Measurements from ENCODE around the gene ZFPM1. TPM values are rescaled to one million over a fixed set of nuclear protein-coding genes. Genes with fewer than 3 reads are reported as not detected.

The ZFPM1 gene
- total RNA-seq, 3 donors from 2014 or later = 0.32 to 2.9 (median 2.3) TPM

DNA sequence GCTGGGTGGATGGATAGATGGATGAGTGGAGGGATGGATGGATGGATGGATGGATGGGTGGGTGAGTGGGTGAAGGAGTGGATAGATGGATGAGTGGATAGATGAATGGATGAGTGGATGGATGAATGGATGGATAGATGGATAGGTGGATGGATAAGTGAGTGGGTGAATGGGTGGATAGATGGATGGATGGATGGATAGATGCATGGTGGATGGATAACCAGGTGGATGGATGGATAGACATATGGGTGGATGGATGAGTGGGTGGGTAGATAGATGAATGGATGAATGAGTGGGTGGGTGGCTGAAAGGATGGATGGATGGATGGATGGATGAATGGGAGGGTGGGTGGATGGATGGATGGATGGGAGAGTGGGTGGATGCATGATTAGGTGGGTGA lies 66.2 kb downstream of the ZFPM1 start:
- Histone ChIP-seq H3K36me3 (no peaks in the 10 kb centered on the region), H3K27ac (no peak overlapping the region), H3K4me1 (peaks cover 0 to 10% of the 10 kb centered on the region in 2 donors), H3K27me3 (no peaks in the 10 kb centered on the region), H3K4me3 (no peak overlapping the region), H3K9me3 (no peaks in the 10 kb centered on the region)
- no peak for DNase-seq (ENCODE audit: low spot score in 2 of 2)
- TF ChIP-seq POLR2AphosphoS5 (IDR thresholded peaks at IDR 0.05) = no peak
- TF ChIP-seq, protein P1, sequence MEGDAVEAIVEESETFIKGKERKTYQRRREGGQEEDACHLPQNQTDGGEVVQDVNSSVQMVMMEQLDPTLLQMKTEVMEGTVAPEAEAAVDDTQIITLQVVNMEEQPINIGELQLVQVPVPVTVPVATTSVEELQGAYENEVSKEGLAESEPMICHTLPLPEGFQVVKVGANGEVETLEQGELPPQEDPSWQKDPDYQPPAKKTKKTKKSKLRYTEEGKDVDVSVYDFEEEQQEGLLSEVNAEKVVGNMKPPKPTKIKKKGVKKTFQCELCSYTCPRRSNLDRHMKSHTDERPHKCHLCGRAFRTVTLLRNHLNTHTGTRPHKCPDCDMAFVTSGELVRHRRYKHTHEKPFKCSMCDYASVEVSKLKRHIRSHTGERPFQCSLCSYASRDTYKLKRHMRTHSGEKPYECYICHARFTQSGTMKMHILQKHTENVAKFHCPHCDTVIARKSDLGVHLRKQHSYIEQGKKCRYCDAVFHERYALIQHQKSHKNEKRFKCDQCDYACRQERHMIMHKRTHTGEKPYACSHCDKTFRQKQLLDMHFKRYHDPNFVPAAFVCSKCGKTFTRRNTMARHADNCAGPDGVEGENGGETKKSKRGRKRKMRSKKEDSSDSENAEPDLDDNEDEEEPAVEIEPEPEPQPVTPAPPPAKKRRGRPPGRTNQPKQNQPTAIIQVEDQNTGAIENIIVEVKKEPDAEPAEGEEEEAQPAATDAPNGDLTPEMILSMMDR (IDR thresholded peaks at IDR 0.05) = no peak
- no peak for TF ChIP-seq POLR2A (IDR thresholded peaks at IDR 0.05)
- intact Hi-C loops (cut with DNase I; ENCODE audit: low total_unique reads) = no loop called here

DNA sequence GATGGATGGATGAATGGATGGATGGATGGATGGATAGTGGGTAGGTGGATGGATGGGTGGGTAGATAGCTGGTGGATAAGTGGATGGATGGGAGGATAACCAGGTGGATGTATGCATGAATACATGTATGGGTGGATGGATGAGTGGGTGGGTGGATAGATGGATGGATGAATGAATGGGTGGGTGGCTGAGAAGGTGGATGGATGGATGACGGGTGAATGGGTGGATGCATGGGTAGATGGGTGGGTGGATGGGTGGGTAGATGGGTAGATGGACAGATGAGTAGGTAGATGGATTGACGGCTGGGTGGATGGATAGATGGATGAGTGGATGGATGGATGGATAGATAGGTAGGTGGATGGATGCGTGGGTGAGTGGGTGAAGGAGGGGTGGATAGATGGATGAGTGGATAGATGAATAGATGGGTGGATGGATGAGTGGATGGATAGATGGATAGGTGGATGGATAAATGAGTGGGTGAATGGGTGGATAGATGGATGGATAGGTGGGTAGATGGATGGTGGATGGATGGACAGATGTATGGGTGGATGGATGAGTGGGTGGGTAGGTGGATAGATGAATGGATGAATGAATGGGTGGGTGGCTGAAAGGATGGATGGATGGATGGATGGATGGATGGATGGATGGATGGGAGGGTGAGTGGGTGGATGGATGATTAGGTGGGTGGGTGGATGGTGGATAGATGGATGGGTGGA lies 67.0 kb downstream of the ZFPM1 start:
- H3K4me1 ChIP-seq = peaks cover 7 to 10% of the 10 kb centered on the region in 2 donors

DNA sequence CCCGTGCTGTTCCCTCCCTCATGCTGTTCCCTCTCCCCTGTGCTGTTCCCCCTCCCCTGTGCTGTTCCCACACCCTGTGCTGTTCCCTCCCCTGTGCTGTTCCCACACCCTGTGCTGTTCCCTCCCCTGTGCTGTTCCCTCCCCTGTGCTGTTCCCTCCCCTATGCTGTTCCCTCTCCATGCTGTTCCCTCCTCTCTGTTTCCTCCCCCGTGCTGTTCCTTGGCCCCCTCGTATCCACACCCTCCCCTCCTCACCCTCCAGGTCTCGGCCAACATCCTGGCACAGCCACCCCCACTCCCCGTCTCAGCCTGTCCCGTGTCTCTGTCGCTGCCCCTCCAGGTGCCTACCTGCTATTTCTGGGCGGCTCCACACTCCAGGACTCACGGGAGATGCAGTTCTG lies 68.6 kb downstream of the ZFPM1 start:
- Histone ChIP-seq H3K27ac (no peak overlapping the region), H3K4me3 (no peak overlapping the region), H3K36me3 (no peaks in the 10 kb centered on the region), H3K4me1 (peaks cover 7 to 10% of the 10 kb centered on the region in 2 donors), H3K27me3 (no peaks in the 10 kb centered on the region), H3K9me3 (no peaks in the 10 kb centered on the region)
- TF ChIP-seq POLR2AphosphoS5 (IDR thresholded peaks at IDR 0.05) = no peak
- TF ChIP-seq, protein P1 (IDR thresholded peaks at IDR 0.05) = no peak
- no peak for TF ChIP-seq POLR2A (IDR thresholded peaks at IDR 0.05)
- intact Hi-C loops (cut with DNase I; ENCODE audit: low total_unique reads) = no loop called here
- no peak for DNase-seq (ENCODE audit: low spot score in 2 of 2)

More for the DNA sequence above, 67.0 kb downstream of the ZFPM1 start:
- Histone ChIP-seq H3K27ac (no peak overlapping the region), H3K9me3 (no peaks in the 10 kb centered on the region), H3K27me3 (no peaks in the 10 kb centered on the region), H3K4me3 (no peak overlapping the region), H3K36me3 (no peaks in the 10 kb centered on the region)
- no peak for TF ChIP-seq POLR2AphosphoS5 (IDR thresholded peaks at IDR 0.05)
- TF ChIP-seq, protein P1 (IDR thresholded peaks at IDR 0.05) = no peak
- TF ChIP-seq POLR2A (IDR thresholded peaks at IDR 0.05) = no peak
- intact Hi-C loops (cut with DNase I; ENCODE audit: low total_unique reads) = no loop called here
- DNase-seq (ENCODE audit: low spot score in 2 of 2) = no peak

DNA sequence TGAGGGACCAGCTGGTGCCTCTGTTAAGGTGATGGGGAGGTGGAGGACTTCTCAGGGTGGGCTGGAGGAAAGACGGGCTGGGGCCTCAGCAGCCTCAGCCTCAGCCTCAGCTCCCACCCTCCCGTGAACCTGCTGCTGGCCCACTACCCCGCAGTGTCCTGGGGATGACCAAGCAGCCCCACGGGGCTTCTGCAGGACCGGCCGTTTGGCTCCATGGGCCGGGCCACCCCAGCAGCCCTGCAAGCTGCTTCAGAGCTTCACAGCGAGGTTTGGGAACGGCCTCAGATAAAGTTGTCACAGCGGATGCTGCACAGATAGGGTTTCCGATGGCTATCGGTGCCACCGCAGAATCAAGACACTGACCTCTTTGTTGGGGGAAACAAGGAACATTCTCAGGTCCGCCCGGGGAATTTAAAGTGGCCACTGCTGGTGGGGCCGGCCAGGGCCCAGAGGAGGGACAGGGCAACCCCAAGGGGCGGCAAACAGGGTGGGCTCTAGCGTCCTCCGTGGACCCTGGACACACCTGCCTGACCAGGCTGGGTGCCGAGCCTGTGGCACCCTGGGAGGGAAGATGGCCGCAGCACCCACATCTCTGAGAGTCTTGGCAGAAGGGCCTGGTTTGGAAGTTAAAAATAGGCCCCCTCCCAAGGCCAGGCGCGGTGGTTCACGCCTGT lies 69.3 kb downstream of the ZFPM1 start:
- H3K4me3 ChIP-seq = no peak overlapping the region
- no peaks in the 10 kb centered on the region for H3K9me3 ChIP-seq
- no peak for DNase-seq (ENCODE audit: low spot score in 2 of 2)
- no peak for TF ChIP-seq POLR2AphosphoS5 (IDR thresholded peaks at IDR 0.05)
- TF ChIP-seq POLR2A (IDR thresholded peaks at IDR 0.05) = no peak
- TF ChIP-seq, protein P1 (IDR thresholded peaks at IDR 0.05) = no peak
- H3K36me3 ChIP-seq = no peaks in the 10 kb centered on the region
- intact Hi-C loops (cut with DNase I; ENCODE audit: low total_unique reads) = no loop called here
- peaks cover 7 to 10% of the 10 kb centered on the region in 2 donors for H3K4me1 ChIP-seq
- H3K27ac ChIP-seq = no peak overlapping the region
- H3K27me3 ChIP-seq = no peaks in the 10 kb centered on the region
